T47D (cell line): Measurements from ENCODE around the gene NPC2.

Experiments
- DNase-seq, 2 experiments: peaks; one replicate each; pipeline versions ENCODE4 v3.0.0 to v3.0.0-alpha.2; 2011 to 2012; ENCODE audit warnings: low read depth in 1 of 2, low spot score in 1 of 2
- JUND ChIP-seq: IDR thresholded peaks from 2 replicates; pipeline ENCODE4 v1.6.1; 2012; ENCODE audit warnings: low read depth
- in situ Hi-C: cut with HindIII; loops from 2 replicates; pipeline ENCODE4 v1.10.0; 2016; ENCODE audit warnings: low sequenced_read_pairs, low pct_unique_long_range_greater_than_20kb

The NPC2 gene

DNA sequence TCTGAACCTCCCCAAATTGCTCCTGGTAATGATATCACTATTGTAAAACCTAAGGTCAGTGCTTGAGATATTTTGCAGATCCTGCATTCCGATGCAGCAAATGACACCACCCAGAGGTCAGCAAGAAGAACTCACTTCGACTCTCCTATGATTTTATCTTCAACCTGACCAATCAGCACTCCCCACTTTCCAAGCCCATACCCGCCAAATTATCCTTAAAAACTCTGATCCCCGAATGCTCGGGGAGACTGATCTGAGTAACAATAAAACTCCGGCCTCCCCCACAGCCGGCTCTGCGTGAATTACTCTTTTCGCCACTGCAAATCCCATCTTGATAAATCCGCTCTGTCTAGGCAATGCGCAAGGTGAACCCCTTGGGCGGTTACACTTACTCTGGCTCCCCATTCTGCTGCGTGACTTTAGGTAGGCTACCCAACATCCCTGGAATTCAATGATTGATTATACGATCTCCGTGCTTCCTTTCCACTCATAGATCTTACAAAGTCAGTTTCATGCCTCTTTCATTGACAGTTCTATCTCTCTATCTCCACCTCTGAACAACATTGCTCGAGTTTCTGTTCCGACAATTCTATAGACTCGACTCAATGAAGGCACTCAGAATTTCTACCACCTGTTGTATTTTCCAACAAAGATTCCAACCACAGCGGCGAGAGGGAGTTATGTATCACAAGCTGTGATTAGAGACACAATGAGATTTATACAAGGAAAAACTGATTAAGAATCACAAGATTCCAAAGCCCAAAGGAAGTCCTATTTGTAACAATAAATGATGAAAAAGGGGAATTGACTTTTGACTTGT is 939 bp downstream of the NPC2 start:
- peak in 1 of 2 experiments; percentile 36 for DNase-seq
- in situ Hi-C loops = no loop called here
- TF ChIP-seq JUND = no peak

- no peak for TF ChIP-seq JUND
- no peak for DNase-seq
- in situ Hi-C loops = no loop called here
These were observed 2.6 kb downstream of the NPC2 start for GRCh38 chr14:74490486-74490885.

- in situ Hi-C loops = no loop called here
- TF ChIP-seq JUND = no peak
- no peak for DNase-seq
These were observed 4.2 kb downstream of the NPC2 start for GRCh38 chr14:74488786-74489397.

GRCh38 chr14:74486164-74486563 is 6.9 kb downstream of the NPC2 start:
- in situ Hi-C loops = no loop called here
- no peak for DNase-seq
- TF ChIP-seq JUND = no peak

DNA sequence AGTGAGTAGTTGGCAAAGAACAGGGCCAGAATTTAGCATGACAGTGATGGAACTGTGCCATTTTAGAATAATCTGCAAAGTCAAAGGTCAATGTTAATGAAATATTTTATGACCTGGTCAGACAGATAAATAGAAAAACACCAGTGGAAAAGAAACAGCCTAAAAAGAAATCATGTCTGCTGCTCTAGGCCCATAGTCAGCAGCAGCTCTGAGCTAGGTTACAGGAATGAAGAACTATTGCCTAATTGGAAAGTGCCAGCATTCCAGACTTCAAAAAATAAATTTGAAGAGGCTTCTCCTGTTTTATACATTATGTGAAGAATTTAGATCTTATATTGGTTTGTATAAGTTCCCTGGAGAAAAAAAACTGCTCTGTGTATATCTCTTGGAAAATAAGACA is 9.8 kb downstream of the NPC2 start:
- in situ Hi-C loops = no loop called here
- DNase-seq = no peak
- no peak for TF ChIP-seq JUND

DNA sequence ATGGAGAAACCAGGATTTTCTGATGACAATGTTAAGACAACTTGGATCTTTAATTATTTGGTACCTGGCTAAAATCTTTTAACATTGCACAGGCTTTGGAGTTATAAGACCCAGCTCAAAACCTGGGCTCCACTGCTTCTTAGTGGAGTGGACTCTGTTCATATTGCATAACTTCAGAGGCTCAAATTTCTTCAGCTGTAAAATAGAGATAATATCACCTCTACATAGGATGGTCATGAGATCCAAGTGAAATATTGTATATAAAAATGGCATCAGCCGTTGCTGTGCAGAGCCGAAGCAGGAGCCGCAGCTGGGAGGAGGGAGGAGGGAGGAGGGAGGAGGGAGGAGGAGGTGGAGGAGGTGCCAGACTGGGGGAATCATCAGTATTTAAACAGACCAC is 10.5 kb downstream of the NPC2 start:
- no peak for TF ChIP-seq JUND
- no peak for DNase-seq
- in situ Hi-C loops = no loop called here

DNA sequence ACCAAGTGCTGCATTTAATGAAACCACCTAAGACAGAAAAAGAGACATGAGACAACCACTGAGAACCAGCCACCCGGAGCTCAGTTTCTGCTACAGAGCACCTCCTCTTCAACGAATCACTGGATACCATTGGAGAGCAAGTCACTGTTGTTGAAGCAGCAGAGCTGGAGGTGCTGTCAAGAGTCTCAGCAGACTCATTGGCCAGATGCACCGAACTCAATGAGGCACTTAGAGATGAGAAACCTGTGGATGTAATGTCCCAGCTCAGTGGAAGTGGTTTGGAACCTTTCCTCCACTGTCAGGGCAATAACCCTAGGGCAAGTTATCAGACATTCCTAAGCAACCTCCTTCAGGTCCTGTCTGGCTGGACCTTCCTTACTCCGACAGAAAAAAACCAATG is 13.1 kb downstream of the NPC2 start:
- in situ Hi-C loops = no loop called here
- TF ChIP-seq JUND = no peak
- no peak for DNase-seq

- TF ChIP-seq JUND = no peak
- in situ Hi-C loops = no loop called here
- DNase-seq = peak in 1 of 2 experiments; percentile 64
These were observed 14.0 kb downstream of the NPC2 start for GRCh38 chr14:74478996-74479635.

DNA sequence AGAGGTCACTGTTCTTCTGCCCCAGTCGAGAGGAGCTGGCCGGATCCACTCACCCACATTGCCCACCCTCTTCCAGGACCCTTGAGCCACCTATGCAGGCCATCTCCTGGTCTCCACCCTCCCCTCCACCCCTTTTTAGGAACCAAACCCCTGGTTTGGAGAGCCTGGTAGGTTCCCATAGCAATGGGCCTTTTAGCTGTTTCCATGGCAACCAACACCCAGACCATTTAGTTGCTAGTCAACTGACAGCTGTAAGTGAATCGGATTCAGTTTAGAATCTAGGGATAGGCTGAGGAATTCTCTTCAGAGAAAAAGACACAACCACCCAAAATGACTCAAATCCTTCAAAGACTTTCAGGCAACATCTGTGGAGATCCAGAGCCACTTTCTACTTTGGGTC is 16.5 kb downstream of the NPC2 start:
- no peak for DNase-seq
- in situ Hi-C loops = no loop called here
- TF ChIP-seq JUND = no peak

- DNase-seq = no peak
- in situ Hi-C loops = no loop called here
- TF ChIP-seq JUND = no peak
These were observed 17.0 kb downstream of the NPC2 start for GRCh38 chr14:74476107-74476506.

DNA sequence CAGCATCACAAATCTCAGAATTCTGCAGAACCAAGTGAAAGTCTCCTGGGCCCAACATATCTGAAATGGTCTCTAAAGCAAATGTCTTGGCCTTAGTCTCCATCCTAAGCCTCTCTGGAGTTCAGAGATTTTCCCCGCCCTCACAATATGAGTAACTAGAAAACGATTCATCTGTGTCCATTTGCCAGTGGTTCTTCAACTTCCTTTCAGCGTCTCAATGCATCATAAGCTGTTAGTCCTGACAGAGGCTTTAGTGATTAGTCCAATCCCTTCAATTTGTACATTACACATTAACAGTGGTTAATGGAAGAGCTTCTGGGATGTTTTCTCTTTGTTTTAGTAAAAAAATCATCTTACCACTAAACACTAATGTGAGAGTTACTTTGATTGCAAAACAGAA is 17.4 kb downstream of the NPC2 start:
- in situ Hi-C loops = no loop called here
- no peak for DNase-seq
- TF ChIP-seq JUND = no peak

DNA sequence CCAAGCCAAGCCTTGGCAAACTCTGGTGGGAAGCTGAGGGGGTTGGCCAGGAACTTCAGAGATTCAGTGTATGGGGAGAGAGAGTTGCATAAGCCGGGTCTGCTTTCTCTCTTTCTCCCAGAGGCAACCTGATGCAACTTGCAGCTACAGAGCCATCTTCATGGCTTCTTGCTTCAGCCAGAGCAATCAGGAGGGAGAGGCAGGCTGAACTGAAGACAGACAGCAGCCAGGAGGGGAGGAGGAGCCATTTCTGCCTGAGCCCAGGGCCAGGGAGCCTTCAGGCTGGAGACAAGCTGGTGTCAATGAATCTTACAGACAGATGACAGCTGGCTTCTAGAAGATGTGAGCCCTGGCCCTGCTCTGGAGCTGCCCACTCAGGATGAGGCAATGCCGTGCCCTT is 18.7 kb downstream of the NPC2 start:
- in situ Hi-C loops = no loop called here
- no peak for DNase-seq

GRCh38 chr14:74472601-74473000 is 20.5 kb downstream of the NPC2 start:
- no peak for TF ChIP-seq JUND
- DNase-seq = no peak
- in situ Hi-C loops = no loop called here

More for the DNA sequence above, 18.7 kb downstream of the NPC2 start:
- TF ChIP-seq JUND = no peak
